HepG2 (cell line): Measurements from ENCODE around the gene CPNE1. TPM values are rescaled to one million over a fixed set of nuclear protein-coding genes. Genes with fewer than 3 reads are reported as not detected.
A peak's percentile ranks its signal among the peaks of the same experiment; 100 is the strongest.

Source experiments
- CAMTA2 ChIP-seq: sonication (generic); formaldehyde crosslinking; IDR thresholded peaks from 2 replicates; pipeline ENCODE4 v1.4.0; 2020; ENCODE audit warnings: mild to moderate bottlenecking, missing genetic modification reagents, borderline replicate concordance
- CTCF ChIP-seq: sonication (generic); formaldehyde crosslinking; IDR thresholded peaks from 2 replicates; pipeline ENCODE4 v1.5.0; 2020; ENCODE audit warnings: mild to moderate bottlenecking, missing genetic modification reagents, moderate library complexity
- HNF4A ChIP-seq: sonication (generic); formaldehyde crosslinking; IDR thresholded peaks from 2 replicates; pipeline ENCODE4 v1.4.0; 2020; ENCODE audit warnings: missing genetic modification reagents
- NKX3-1 ChIP-seq: sonication (generic); formaldehyde crosslinking; IDR thresholded peaks from 2 replicates; pipeline ENCODE4 v1.5.0; 2020; ENCODE audit warnings: missing genetic modification reagents
- NONO ChIP-seq, 2 experiments: fragments of 450-650 bp in 1 of 2; sonication (generic) in 1 of 2; formaldehyde crosslinking in 1 of 2; IDR thresholded peaks in 1 of 2; conservative IDR thresholded peaks in 1 of 2; 2 replicates each; pipeline versions ENCODE4 v1.6.1 to v1.8.0; 2017 to 2022; ENCODE audit warnings: mild to moderate bottlenecking in 1 of 2, missing genetic modification reagents in 1 of 2, moderate library complexity in 1 of 2
- REXO4 ChIP-seq: sonication (generic); formaldehyde crosslinking; IDR thresholded peaks from 2 replicates; pipeline ENCODE4 v1.8.0; 2022; ENCODE audit warnings: missing genetic modification reagents, mild to moderate bottlenecking, borderline replicate concordance
- SAP130 ChIP-seq: IDR thresholded peaks from 2 replicates; pipeline ENCODE4 v1.6.1; 2016; ENCODE audit warnings: low read depth
- TBX2 ChIP-seq: sonication (generic); formaldehyde crosslinking; IDR thresholded peaks from 2 replicates; pipeline ENCODE4 v1.5.0; 2020; ENCODE audit warnings: missing genetic modification reagents, mild to moderate bottlenecking, borderline replicate concordance
- TFAP4 ChIP-seq: sonication (generic); IDR thresholded peaks from 2 replicates; pipeline ENCODE4 v1.6.1; 2016; ENCODE audit warnings: low read depth, borderline replicate concordance
- ZFP90 ChIP-seq: sonication (generic); formaldehyde crosslinking; IDR thresholded peaks from 2 replicates; pipeline ENCODE4 v1.8.0; 2022; ENCODE audit warnings: missing genetic modification reagents, mild to moderate bottlenecking, inconsistent platforms, borderline replicate concordance
- ZNF251 ChIP-seq: sonication (generic); formaldehyde crosslinking; IDR thresholded peaks from 2 replicates; pipeline ENCODE4 v1.9.0; 2021; ENCODE audit warnings: mild to moderate bottlenecking, missing genetic modification reagents
- ZNF572 ChIP-seq: sonication (generic); formaldehyde crosslinking; IDR thresholded peaks from 2 replicates; pipeline ENCODE4 v1.5.1; 2020; ENCODE audit warnings: mild to moderate bottlenecking, missing genetic modification reagents
- ZNF605 ChIP-seq: sonication (generic); formaldehyde crosslinking; IDR thresholded peaks from 2 replicates; pipeline ENCODE4 v1.8.0; 2022; ENCODE audit warnings: mild to moderate bottlenecking, missing genetic modification reagents
- ZNF619 ChIP-seq: sonication (generic); formaldehyde crosslinking; IDR thresholded peaks from 2 replicates; pipeline ENCODE4 v1.4.0; 2020; ENCODE audit warnings: mild to moderate bottlenecking, missing genetic modification reagents
- polyA plus RNA-seq, 8 experiments: library from polyadenylated mRNA; depleted of rRNA in 3 of 8; stranded (reverse) in 7 of 8; unstranded in 1 of 8; fragments of >200 nt; fragmentation: Illumina TruSeq in 4 of 8; extraction: Trizol in 4 of 8; gene quantifications; 2 replicates each; pipeline versions ENCODE4 v1.2.1 to v1.2.3, GENCODE V29; 2011 to 2016; ENCODE audit warnings: low read depth in 4 of 8, missing spikeins in 1 of 8, mixed read lengths in 1 of 8; ENCODE audit not compliant: insufficient read depth in 1 of 8
- total RNA-seq, 5 experiments: library from RNA; depleted of rRNA; stranded (reverse); fragments of >200 nt; fragmentation: Illumina TruSeq; extraction: Trizol; gene quantifications; 2 replicates each; pipeline ENCODE4 v1.2.3, GENCODE V29; 2016; ENCODE audit warnings: low read depth in 1 of 5
- TF ChIP-seq, protein P1 (sequence below), 2 experiments: fragments of 450-650 bp in 1 of 2; sonication (generic) in 1 of 2; formaldehyde crosslinking in 1 of 2; IDR thresholded peaks; 2 replicates each; pipeline versions ENCODE4 v1.6.1 to v1.8.0; 2016 to 2022; ENCODE audit warnings: antibody characterized with exemption in 1 of 2, mild to moderate bottlenecking in 1 of 2, missing genetic modification reagents in 1 of 2

Gene CPNE1
- total and polyA plus RNA-seq, 2 of the 13 experiments (the other 11 are each of a cell fraction or from before 2014, with no cell fraction given): 408 to 431 TPM

DNA sequence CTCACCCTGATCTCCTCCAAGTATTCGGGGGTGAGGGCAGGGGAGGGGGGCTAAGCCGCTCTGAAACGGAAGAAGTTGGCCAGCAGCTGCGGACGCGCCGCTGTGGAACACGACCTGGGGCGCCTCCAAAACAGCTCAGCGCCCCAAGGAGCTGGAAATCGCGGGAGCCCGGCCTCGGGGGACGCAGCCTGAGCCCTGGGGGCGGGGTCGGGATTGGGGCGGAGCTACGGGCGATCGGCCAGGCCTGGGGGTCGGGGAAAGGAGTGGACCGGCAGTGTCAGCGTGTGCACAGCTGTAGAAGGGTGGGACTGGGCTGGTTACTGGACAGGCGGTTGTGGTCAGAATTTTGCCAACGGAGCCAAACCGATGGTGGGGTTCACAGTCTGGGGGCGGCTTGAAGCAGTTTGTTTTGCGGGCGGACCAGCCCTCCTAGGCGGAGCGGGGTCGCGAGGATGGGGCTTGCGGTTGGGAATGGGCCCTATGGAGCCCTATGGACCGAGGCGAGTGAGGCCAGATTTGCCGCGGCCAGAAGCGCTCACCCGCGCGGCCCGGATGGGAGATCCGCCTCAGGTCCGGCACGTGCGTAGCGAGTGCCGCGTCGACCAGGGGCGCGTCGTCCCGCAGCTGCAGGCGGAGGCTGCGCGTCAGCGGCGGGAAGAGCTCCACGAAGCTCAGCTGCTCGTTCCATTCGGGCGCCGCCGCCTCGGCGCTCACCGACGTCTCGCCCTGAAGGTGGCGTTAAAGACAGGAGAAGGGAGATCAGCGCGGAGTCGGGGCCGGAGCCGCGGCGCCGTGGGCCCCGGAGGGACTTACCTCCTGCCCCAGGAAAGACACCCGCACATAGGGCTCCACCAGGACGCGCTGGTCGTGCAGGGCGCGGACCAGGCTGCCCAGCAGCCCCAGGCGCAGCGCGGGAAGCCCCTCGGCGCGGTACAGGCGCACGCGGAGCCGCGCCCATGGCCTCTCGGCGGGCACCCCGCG lies 63.4 kb downstream of the CPNE1 start (continued):
- TF ChIP-seq ZFP90 (CRISPR knock-in tag): 0 out of 2 replicates have a peak, but pooled peaks have one; percentile 59
- TF ChIP-seq HNF4A (CRISPR knock-in tag): no peak
- TF ChIP-seq TFAP4: no peak; the same call in 1 of the 2 replicates
- TF ChIP-seq NKX3-1 (CRISPR knock-in tag): 0 out of 2 replicates have a peak, but pooled peaks have one; percentile 46
- peak; percentile 72; the same call in 1 of the 2 replicates for TF ChIP-seq REXO4
- peak; percentile 81 for TF ChIP-seq CTCF (CRISPR knock-in tag)
- peak; percentile 85 for TF ChIP-seq CAMTA2 (CRISPR knock-in tag)
- peak; percentile 44; the same call in 1 of the 2 replicates for TF ChIP-seq ZNF605 (CRISPR knock-in tag)
- TF ChIP-seq, protein P1, sequence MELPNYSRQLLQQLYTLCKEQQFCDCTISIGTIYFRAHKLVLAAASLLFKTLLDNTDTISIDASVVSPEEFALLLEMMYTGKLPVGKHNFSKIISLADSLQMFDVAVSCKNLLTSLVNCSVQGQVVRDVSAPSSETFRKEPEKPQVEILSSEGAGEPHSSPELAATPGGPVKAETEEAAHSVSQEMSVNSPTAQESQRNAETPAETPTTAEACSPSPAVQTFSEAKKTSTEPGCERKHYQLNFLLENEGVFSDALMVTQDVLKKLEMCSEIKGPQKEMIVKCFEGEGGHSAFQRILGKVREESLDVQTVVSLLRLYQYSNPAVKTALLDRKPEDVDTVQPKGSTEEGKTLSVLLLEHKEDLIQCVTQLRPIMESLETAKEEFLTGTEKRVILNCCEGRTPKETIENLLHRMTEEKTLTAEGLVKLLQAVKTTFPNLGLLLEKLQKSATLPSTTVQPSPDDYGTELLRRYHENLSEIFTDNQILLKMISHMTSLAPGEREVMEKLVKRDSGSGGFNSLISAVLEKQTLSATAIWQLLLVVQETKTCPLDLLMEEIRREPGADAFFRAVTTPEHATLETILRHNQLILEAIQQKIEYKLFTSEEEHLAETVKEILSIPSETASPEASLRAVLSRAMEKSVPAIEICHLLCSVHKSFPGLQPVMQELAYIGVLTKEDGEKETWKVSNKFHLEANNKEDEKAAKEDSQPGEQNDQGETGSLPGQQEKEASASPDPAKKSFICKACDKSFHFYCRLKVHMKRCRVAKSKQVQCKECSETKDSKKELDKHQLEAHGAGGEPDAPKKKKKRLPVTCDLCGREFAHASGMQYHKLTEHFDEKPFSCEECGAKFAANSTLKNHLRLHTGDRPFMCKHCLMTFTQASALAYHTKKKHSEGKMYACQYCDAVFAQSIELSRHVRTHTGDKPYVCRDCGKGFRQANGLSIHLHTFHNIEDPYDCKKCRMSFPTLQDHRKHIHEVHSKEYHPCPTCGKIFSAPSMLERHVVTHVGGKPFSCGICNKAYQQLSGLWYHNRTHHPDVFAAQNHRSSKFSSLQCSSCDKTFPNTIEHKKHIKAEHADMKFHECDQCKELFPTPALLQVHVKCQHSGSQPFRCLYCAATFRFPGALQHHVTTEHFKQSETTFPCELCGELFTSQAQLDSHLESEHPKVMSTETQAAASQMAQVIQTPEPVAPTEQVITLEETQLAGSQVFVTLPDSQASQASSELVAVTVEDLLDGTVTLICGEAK (IDR thresholded peaks at IDR 0.05): no peak
- TF ChIP-seq, protein P1 (CRISPR knock-in tag; IDR thresholded peaks at IDR 0.05): peak; percentile 33; the same call in 1 of the 2 replicates
- TF ChIP-seq ZNF619: peak; percentile 63; the same call in 1 of the 2 replicates
- TF ChIP-seq SAP130 (CRISPR knock-in tag): peak; percentile 38; the same call in 1 of the 2 replicates
- peak; percentile 16; the same call in 1 of the 2 replicates for TF ChIP-seq TBX2 (CRISPR knock-in tag)
- TF ChIP-seq NONO (IDR thresholded peaks at IDR 0.05): no peak
- TF ChIP-seq NONO (CRISPR knock-in tag; conservative IDR thresholded peaks at IDR 0.05): 0 out of 2 replicates have a peak, but pooled peaks have one; percentile 18
- peak; percentile 81; the same call in 1 of the 2 replicates for TF ChIP-seq ZNF251 (CRISPR knock-in tag)
- no peak for TF ChIP-seq ZNF572
